Fibroblast of upper back skin (primary cell): ENCODE measurements around the gene UROC1.
A peak's percentile ranks its signal among the peaks of the same experiment; 100 is the strongest.

Experiments used
- DNase-seq: peaks from one replicate; pipeline ENCODE4 v3.0.0-alpha.2; 2013

Gene UROC1

DNA sequence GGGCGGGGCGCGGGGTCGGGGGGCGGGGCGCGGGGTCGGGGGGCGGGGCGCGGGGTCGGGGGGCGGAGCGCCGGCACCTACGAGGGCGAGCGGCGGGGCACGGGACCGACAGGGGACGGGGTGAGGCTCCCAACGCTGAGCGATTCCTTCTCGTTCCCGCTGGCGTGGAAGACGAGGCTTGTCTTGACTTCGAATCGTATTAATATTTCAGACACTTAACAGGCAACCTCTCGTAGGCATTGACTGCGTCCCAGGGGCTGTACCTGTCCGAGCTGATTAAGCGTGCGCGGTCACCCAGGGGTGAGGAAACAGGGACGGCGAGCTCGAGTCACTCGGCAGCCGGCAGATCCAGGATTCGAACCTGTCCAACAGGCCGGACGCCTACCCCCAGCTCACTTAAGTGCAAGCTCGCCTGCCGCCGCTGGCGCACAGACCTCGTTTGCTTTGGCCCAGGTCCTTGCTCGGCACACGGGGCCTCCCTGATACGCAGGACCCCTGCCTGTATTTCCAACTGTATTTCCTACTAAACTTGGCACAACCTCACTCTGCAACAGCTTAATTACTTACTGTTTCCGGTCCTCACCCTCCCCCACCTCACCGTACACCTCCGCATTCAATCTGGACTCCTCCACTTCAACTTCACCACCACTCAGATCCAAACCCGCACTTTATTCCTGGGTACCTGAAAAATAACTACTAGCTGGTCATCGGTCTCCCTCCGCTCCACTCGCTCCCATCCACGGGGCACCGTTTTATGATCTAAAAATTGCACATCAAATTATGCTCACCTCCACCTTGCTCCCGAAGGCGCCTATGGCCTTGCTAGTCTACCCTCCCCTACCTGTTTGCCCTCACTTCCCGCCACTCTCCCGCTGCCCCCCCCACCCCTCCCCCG is 41.2 kb downstream of the UROC1 start:
- DNase-seq, result peak; percentile 20

- peak; percentile 94 for DNase-seq
Measured at GRCh38 chr3:126475413-126476114, 42.0 kb downstream of the UROC1 start, which contains the start of gene ZXDC. Gene ZXDC, minus strand, starts transcription at chr3:126475891. Its CDS starts 26 bp downstream, at chr3:126475865.

DNA sequence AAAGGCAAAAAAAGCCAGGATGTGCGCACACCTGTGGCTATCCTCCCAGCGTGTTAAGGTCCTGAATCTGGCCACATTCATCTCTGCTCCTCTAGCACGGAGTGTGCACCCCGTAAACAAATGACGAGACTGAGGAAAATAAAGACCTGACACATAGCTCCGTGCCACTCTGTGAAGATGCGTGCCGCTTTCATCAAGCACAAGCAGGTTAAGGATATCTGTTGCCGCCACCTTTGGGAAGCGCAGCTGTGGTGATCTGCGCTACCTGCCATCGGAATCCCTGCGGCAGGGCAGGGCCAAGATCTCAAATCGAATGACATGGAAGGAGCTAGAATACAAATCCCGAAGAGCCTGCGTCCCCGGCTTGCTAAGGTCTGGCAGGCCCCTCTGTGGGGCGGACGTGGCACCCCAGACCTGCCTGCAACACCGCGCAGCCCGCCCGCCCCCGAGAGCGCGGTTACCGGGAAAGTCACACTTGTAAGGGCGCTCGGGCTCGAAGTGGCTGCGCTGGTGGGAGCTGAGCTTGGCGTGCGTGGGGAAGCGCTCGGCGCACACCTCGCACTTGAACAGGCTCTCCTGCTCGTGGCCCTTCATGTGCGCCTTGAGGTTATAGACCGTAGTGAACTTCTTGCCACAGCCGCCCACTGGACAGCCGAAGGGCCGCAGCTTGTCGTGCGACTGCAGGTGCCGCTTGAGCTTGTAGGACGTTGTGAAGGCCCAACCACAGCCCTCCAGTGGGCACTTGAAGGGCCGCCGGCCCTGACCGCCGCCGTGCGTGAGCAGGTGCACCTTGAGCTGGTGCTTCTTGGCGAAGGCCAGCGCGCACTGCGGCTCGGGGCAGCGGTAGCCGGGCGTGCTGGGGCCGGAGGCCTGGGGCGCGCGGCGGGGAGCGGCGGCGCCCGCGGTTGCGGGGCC is 42.8 kb downstream of the UROC1 start:
- peak; percentile 9 for DNase-seq

DNA sequence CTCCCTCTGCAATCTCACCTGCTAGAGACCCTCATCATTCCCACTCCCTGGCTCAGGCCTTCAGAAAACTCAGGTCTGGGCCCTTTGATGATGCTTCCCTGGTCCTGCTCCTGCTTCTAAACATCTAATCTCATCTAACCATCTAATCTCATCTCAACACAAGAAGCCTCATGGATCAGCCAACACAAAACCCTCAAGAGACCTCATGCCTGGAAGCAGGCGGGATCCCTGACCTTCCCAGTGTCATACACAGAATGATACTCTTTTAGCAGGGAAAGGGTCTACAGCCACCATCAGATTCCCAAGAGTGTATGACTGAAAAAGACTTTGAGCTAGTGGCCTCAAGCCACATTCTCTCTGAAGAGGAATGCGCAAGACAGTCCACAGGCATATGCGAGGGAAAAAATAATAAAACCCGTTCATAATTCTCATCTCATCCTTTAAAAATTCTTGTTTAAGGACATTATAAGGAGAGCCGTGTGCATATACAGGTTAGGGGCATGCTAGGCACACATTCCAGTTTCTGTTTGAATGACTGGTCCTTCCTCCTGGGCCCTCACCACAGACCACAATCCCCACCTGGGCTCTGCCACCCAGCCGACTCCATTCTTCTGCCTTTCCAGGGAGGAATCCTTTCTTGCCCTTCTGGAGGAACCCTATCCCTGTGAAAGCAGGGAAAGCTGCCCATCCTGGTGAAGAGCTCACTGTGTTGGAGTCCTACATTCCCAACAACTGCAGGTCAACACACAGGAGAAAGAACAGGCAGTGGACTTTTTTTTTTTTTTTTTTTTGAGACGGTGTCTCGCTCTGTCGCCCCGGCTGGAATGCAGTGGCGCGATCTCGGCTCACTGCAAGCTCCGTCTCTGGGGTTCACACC is 44.0 kb downstream of the UROC1 start:
- DNase-seq, result no peak

DNA sequence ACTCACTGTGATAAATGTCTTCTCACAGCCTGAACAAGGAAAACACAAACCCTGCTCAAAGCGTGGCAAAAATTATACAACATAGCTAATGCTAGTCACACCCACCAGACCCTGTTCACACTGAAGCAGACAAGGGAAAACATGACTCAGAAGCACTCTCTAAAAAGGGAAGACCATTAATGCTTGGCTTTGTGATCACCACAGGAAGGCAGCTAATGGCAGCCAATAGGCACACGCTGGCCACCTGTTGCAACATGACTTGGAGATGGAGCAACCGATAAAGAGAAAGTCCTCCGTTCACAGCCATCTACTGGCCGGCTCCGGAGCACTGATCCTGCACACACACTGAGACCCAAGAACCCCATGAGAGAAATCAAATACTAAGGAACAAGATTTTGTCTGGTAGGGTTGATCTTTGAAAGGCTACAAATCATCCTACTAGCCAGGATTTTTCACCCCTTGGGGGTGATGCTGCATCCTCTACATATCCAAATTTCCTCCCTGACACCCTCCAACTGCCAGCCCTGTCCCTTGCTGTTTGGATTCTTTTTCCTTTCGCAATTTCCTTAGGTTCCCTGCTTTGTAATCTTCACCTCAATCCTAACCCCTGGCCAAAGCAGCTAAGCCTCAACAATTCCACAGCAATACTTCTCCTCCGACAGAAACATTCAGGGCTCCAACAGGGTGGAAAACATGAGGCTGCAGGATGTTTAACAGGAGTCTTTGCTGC is 45.1 kb downstream of the UROC1 start:
- peak; percentile 77 for DNase-seq

DNA sequence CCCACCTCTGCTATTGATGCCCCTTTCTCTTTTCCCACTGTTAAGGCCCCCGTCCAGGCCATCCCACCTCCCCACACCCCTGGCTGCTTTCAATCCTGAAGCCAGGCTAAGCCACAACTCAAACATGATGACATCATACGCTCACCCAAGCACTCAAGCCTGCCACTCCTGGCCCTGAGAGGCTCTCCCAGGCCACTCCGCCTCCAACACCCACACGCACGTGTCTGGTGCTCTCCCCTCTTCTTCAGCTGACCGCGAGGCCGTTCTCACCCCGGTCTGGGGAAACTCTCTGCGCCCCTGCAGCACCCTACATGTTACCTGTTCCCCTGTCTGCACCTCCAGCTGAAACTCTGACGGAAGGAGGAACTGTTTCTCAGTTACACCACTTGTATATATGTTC is 48.1 kb downstream of the UROC1 start:
- DNase-seq, result no peak

DNA sequence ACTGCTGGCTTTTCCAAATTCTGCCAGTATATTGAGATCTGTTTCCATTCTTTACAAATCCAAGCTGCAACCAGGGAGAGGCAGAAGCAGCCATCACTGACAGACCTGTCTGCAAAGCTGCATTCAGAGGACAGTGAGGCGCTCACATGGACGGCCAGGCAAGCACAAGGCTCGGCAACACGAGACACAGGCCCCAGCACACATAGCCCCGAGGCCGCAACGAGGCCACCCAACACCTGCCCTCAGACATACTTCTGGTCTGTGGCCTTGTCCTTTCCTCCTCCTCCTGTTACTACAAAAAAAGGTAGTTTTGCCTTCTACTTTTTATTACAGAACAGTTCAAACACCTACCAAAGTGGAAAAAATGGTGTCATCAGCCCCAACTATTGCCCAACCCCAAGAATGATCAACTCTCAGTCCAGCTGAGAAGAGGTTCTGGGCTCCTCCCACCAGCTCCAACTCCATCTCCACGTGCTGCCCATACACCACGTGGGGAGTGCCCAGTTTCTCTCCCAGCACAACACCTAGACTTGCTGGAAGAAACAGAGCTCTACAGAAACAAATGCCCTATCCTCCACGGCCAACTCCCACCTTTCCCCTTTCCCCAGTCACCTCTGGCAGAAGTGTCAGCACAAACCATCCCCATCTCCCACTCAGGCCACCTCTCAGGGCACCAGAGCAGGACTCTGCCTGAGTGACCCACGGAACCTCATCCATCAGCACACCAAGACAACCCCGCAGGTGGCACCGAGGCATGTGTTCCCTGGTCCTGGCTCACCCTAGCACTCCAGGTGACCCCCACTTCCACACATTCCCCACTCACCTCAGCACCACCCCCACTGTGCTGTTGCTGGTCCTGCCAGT is 49.3 kb downstream of the UROC1 start:
- no peak for DNase-seq

GRCh38 chr3:126467611-126467955 is 50.0 kb downstream of the UROC1 start:
- DNase-seq, result no peak

- no peak for DNase-seq
Measured at GRCh38 chr3:126466886-126467610, 50.5 kb downstream of the UROC1 start.

- DNase-seq, result no peak
Measured at GRCh38 chr3:126465928-126466544, 51.5 kb downstream of the UROC1 start.

GRCh38 chr3:126464997-126465396 is 52.6 kb downstream of the UROC1 start:
- DNase-seq, result no peak

GRCh38 chr3:126464494-126464893 is 53.1 kb downstream of the UROC1 start:
- no peak for DNase-seq

DNA sequence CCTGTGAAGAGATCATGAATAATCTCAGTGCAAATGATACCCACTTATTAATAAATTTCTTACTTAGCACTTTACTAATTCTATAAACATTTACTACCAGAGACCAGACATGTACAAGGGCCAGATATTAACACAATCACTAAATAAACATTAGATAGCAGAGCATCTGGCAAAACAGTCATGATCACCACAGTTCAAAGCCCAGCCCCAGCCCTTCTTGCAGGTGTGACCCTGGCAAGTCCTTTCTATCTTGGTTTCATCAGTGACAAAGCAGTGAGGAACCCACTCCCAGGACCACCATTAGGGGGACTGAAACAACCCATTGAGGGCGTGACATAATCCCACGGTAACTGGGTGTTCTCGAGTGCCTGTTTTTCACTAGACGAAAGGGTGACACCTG is 53.5 kb downstream of the UROC1 start:
- no peak for DNase-seq

- DNase-seq, result no peak
Measured at GRCh38 chr3:126463521-126463920, 54.1 kb downstream of the UROC1 start.

GRCh38 chr3:126461450-126462070 is 56.0 kb downstream of the UROC1 start:
- no peak for DNase-seq

DNA sequence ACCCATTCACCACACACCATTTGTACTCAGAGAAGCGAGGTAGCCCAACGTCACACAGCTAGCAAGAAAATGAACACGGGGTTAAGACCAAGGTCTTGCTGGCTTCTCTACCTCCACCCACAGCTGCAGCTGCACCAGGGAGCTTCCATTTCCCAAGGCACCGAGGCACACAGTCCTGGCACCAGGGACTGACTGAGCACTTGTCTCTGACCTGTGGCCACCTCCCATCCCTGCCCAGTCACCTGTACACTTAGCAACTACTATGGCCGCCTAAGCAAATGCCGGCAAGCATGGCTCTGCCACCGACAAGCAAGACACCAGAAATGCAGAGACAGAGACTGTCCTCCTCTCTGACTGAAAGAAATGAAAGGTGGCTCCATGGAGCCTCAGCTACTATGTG is 57.2 kb downstream of the UROC1 start:
- no peak for DNase-seq

GRCh38 chr3:126459763-126460127 is 57.8 kb downstream of the UROC1 start:
- no peak for DNase-seq

DNA sequence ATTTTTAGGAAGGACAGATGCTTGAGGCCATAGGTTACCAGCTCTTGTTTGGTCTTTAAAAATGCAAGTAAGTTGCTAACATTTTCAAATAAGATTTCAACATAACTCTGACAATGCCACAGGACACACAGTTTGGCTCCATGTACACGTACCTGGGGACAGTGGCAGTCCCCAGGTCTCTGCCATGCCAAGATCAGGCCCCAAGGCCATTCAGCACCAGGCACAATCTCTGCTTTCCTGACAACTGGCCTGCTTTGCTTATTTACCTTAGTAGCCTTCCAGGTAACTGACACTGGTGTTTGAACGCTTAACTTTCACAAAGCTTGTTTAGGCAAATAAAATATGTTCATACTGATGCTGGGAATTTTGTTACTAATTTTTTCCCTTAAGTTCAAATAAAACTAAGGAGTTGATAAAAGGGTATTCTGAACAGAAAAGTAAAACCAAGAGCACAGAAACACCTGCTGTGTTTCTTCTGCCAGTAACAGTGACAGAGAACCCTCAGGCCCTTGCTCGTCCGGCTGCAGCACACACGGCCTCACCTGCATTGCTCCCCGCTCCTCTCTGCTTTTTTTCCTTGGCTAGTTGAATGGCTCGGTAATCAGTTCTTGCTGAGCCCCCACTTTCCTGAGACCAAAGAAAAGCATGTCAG is 58.3 kb downstream of the UROC1 start:
- DNase-seq, result no peak
